T47D (cell line): ENCODE data around the gene KCTD11.

Experiments
- DNase-seq, 2 experiments: peaks; one replicate each; pipeline versions ENCODE4 v3.0.0 to v3.0.0-alpha.2; 2011 to 2012; ENCODE audit warnings: low read depth in 1 of 2, low spot score in 1 of 2
- JUND ChIP-seq: IDR thresholded peaks from 2 replicates; pipeline ENCODE4 v1.6.1; 2012; ENCODE audit warnings: low read depth
- in situ Hi-C: cut with HindIII; loops from 2 replicates; pipeline ENCODE4 v1.10.0; 2016; ENCODE audit warnings: low sequenced_read_pairs, low pct_unique_long_range_greater_than_20kb

KCTD11 gene

DNA sequence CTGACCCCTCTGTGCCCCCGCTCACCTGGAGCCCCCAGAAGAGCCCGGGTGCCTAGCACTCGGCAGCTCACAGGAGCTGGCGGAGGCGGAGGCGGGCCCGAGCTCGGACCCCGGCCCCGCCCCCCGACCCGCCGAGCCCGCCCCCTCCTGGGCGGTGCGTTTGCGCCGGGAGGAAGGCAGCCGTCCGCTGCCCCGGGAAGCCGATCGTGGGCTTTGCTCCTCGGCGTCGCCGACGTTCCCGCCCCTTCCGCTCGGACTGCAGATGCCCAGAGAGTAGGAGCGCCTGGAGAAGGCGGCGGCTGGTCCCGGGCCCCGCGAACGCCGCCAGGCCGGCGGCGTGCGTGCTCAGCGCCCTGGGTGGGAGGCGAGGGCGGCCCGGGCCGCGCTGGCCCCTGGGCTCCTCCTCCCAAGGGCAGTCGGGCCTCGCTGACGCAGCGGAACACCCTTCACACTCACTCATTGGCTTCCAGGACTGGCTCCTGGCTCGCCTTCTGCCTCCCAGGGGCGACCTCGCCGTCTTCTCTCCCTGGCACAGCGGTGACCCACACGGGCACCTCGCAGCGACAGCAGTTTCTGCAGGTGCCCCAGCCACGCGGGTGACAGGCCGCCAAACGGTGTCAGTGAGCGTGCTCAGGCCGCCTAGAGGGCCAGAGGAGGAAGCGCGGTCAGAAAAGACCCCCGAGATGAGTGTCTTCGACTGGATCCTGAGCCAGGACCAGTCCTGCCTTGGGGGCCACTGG, 42.7 kb downstream of the KCTD11 start, which contains the start of gene PLSCR3:
TSS of gene PLSCR3 (minus strand) at position 74 of the 740 bp plus-strand sequence. CDS start 415 bp downstream, outside the sequence.
- in situ Hi-C loops: no loop called here
- peak; percentile 84 to 89 for DNase-seq
- TF ChIP-seq JUND: no peak

DNA sequence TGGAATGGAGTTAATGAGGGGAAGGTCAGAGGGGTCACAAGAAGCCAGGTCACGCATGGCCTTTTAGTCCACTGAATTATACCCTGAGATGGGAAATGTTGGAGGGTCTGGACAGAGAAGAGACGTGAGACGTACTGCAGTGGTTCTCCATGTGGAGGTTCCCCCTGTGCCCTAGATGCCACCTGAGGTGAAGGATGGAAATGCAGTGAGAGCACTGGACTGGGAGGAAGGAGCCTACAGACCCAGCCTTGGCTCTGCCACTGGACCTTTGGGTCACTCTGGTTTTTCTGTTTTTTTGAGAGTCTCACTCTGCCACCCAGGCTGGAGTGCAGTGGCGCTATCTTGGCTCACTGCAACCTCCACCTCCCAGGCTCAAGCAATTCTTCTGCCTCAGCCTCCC, 44.2 kb downstream of the KCTD11 start:
- no peak for DNase-seq
- in situ Hi-C loops: no loop called here
- no peak for TF ChIP-seq JUND

DNA sequence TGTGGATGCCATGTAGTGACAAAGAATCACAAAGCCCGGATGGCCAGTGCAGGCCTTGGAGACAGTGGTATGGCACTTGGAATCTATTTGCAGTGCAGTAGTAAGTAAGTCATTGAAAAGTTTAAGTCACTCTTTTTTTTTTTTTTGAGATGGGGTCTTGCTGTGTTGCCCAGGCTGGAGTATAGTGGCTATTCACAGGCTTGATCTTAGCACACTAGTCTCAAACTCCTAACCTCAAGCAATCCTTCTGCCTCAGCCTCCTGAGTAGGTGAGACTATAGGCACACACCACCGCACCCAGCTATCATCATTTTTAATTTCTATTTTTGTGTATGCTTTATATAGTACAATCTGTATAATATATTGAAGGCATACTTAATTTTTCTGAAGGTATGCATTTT, 46.6 kb downstream of the KCTD11 start:
- no peak for TF ChIP-seq JUND
- in situ Hi-C loops: no loop called here
- no peak for DNase-seq

DNA sequence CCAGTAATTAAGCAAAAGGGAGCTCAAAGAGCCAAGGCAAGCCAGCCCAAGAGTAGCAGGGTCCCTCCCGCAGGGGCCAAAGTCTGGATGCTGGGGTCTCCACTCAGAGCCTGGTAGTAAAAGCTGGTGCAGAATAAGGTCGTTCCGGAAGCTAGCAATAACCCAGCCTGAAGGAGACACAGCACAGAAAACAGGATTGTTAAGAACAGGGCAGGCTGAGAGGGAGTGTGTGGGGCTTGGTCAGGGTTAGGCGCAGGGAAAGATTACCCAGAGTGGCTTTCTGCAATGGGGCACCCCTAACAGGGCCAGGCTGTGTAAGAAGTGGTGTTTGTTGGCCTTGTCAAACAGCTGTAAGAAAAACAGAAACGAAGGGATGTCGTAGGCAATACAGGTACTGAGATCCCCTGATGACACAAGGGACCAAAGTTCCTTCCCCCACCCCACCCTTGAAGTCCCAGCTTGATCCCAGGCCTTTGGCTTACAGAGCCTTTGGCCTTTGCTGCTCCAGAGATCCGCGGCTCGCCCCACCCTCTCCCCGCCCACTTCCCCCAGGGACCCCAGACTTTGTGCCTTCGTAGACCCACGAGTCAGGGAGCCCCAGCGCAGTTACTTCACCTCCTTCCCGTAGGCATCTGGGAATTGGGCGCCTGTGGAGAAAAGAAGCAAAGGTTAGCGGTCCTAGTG, 51.2 kb downstream of the KCTD11 start:
- no peak for TF ChIP-seq JUND
- DNase-seq: no peak
- in situ Hi-C loops: no loop called here

DNA sequence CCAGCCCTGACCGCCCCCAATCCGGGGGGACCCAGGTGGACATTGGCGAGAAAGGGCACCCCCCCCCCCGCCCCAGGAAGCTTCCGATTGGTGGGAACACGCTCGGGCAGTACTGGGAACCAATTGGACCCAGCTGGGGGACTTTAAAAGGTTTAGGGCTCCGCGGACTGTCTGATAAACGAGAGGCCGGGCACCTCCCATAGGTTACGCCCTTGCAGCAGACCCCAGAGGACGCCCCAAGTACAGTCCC, 51.7 kb downstream of the KCTD11 start:
- peak in 1 of 2 experiments; percentile 70 for DNase-seq
- TF ChIP-seq JUND: no peak
- in situ Hi-C loops: no loop called here

DNA sequence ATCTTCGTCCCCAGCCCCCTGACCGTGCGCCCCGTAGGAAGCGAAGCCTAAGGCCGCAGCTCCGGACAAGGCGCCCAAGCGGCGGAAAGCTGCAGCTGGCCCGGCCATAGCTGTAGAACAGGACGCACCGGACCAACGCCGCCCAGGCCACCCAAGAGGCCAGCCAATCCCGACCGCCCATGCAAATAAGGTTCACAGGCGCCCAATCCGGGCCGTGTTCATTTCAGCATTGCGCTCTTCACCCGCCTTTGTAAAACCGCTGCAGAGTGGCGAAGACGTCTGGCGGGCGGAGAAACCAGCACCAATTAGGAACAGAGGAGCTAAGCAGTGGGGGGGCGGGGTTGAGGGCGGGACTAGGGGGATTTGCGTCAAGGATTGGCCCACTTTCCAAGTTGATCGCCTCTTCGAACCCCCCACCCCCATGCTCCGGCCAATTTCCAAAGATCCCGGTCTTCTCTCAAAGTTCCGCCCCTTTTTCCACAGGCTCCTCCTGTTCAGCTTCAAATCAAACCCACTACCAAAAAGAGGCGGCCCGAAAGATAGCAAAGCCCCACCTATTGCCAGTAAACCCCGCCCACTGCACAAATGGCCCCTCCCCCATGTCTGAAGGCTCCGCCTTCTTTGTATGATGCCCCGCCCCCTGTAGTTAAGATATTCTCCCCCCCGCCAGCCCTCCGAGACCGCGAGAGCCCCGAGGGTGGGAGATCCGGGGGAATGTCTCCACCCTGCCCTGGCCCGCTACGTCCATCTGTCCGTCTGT, 52.2 kb downstream of the KCTD11 start, which contains the start of gene TMEM256:
TSS of gene TMEM256 (minus strand) at position 121 of the 760 bp plus-strand sequence. CDS start at position 108, 13 bp downstream.
- peak; percentile 92 to 99 for DNase-seq
- in situ Hi-C loops: no loop called here
- no peak for TF ChIP-seq JUND
